GM19397 (cell line): ENCODE data around the gene NRDC.
A peak's percentile ranks its signal among the peaks of the same experiment; 100 is the strongest.
"Not testable (repeated sequence)": the region's sequence is repeated elsewhere in the genome, so short reads cannot be mapped to it uniquely, and the experiment has no call there.

Experiments used
- ATAC-seq: cut with Tn5 transposase; IDR thresholded peaks from one replicate; pipeline ENCODE4 v1.9.1; 2021; ENCODE audit warnings: mild to moderate bottlenecking, moderate library complexity; ENCODE audit not compliant: unreplicated experiment

The NRDC gene

DNA sequence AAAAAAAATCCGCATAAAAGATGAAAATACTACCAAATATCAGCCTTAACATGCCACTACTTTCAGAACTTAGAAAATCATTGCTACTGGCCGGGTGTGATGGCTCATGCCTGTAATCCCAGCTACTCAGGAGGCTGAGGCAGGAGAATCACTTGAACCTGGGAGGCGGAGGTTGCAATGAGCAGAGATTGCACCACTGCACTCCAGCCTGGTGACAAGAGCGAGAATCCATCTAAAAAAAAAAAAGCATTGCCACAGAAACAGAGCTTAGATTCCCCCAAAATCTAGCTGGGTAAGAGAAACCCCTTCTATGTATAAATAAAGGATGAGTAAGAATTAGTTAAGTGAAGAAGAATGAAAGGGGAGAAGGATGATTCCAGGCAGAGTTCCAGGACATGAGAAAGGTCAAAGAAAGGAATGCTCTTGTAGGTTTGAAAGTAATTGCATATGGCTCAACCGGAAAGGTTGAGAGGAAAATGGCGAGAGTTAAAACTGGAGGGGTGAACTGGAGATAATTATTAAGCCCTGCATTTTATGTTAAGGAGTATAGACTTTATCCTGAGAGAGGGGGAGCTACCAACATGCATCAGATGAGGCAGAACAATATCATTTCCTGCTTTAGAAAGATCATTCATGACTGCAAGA is 19.7 kb upstream of the NRDC start:
- ATAC-seq: no peak

DNA sequence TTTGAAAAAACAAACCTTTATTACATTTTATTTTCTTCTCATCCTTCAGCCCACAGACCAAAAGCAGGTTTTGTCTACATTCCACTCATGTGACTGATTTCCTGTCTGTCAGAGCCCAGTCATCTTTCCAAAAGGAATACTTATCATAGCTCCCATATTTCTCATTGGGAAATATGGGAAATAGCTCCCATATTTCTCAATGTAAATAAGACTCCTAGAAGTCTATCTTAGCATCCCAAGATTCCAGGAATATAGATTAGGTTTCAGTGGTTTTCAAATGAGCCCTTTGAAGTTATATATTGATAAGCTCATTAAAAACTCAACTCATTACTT is 19.1 kb upstream of the NRDC start:
- no peak for ATAC-seq

DNA sequence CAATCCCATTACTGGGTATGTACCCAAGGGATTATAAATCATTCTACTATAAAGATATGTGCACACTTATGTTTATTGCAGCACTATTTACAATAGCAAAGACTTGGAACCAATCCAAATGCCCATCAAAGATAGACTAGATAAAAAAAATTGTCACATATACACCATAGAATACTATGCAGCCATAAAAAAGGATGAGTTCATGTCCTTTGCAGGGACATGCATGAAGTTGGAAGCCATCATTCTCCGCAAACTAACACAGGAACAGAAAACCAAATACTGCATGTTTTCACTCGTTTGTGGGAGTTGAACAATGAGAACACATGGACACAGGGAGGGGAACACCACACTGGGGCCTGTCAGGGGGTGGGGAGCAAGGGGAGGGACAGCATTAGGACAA is 16.2 kb upstream of the NRDC start:
- not testable (repeated sequence) for ATAC-seq

DNA sequence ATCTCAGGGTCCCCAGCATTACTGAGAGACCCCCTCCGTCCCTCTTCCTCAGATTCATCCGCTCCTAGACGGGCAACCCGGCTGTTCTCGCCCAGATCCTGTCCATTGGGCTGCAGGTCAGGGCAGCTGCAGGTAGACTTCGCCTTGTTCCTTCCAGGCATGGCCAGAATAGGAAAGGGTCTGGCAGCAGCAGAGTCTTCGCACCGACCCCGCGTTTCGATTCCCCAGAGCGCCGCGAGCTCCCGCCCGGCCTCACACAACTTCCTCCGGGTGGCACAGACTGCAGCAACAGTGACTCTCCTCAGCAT is 265 bp downstream of the NRDC start:
- ATAC-seq: peak; percentile 29

DNA sequence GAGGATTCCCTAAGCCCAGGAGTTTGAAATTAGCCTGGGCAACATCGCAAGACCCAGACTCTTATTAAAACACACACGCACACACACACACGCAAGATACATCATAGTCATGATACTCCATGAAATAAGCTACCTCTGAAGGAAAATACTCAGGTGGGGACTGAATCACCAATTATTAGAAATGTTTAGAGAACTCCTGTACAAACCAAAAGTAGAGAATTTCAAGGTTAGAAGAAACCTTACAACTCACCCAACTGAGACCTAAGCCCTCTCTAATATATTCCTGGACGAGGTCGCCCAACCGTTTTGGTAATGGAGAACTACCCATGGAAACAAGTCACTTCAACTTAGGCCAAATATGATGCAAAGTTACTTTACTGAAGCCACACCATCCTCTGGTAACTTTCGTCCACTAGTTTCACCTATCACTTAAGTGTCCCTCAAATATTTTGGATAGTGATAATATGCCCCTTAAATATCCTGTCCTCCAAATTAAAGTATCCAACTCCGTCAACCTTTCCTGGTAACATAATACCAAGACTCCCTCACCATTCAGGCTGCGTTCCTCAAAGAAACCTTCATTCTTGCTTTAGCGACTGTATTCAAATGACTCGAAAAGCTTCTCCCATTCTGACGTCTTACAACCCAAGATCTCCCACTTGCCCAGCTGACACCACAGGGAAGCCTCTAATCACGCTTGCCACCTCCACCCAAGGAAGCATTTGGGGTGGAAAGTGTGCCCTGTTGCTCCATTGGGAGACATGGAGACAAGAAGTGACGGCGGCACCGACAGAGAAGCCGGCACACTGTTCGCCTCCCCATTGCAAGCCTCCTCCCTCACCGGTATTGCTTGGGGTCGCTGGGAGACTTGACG is 856 bp downstream of the NRDC start:
- ATAC-seq: peak; percentile 1

DNA sequence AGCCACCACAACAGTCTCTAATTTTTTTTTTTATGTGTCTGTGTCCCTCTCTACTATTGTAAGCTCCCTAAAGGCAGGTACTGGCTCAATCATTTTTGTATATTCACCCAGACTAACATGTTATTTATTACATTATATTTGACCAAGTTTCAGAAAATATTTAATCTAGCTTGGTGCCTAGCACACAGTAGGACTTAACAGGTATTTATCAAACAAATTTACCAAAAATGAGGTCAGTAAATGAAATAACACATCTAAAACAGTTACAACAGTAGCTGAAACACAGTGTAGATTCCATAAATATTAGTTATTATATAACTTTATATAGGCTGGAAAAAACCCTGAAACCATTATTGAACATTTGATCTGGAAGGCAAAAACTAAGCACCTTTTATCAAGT is 2.7 kb downstream of the NRDC start:
- no peak for ATAC-seq

DNA sequence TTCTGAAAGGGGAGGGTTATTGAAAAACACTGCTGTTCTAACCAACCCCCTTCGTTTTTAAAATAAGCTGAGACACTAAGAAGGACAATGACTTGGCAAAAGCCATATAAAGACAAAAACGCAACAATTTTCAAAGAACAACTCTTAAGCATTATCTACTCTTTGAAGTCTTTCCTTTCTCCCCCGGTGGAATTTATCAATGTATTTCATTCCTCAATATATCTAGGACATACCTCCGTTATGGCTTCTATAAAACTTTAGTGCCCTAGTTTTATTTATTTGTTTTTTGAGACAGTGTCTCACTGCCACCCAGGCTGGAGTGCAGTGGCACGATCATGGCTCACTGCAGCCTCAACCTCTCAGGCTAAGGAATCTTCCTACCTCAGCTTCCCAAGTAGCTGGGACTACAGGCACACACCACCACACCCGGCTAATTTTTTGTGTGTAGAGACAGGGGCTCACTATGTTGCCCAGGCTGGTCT is 3.2 kb downstream of the NRDC start:
- ATAC-seq: no peak

DNA sequence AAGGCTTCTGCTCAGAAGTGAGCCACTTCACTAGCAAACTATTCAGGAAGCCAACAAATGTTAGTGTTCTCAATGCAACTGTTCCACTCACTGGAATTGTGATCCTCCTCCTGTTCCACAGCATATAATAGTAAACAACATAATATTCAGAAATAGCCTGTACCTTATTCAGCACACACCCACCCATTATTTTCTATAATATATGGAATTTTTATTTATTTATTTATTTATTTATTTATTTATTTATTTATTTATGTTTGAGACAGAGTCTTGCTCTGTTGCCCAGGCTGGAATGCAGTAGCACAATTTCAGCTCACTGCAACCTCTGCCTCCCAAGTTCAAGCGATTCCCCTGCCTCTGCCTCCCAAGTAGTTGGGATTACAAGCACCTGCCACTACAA is 5.3 kb downstream of the NRDC start:
- not testable (repeated sequence) for ATAC-seq

DNA sequence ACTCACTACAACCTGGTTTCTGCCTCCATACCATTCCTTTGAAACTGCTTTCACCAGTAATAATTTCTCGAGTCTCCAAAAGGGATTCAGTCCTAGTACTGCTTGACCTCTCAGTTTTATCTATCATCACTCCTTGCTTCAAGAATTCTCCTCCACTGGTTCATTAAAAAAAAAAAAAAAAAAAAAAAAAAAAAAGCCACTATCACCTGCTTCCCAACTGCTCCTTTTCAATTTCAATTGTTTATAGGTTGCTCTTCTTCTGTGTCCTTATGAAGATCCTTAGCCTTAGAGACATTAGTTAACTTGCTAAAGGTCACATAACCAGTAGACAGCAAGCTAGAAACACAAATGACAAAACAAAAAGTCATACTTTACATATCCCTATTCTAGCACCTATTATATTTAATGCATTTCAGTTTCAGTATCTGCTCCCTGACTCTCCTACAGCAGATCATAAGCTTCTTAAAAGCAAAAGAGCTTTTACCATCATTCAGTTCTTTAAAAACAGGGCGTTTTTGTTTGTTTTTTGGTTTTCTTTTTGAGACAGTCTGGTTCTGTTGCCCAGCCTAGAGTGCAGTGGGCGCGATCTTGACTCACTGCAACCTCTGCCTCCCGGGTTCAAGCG is 7.1 kb downstream of the NRDC start:
- no peak for ATAC-seq

DNA sequence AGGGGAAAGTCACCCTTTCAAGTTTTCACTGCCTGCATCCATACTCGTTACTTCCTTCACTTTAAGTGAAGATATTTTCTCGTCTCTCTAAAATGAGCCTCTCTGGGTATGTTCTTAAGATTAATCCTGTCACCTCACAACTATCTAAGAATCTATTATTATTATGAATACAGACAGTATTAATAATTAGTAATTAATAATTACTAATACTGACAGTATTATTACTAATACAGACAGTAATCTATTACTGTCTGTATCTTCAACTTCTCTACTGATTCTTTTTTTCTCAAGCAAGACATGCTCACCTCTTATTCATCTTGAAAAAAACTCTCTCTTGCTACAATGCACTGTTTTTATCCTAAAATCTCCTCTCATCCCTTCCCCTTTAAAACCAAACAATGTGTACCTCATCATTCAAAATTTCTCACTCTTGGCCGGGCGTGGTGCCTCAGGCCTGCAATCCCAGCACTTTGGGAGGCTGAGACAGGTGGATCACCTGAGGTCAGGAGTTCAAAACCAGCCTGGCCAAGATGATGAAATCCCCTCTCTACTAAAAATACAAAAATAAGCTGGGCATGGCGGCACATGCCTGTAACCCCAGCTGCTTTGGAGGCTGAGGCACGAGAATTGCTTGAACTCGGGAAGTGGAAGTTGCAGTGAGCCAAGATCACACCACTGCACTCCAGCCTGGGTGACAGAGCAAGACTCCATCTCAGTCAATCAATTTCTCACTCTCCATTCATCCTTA is 7.8 kb downstream of the NRDC start:
- no peak for ATAC-seq

DNA sequence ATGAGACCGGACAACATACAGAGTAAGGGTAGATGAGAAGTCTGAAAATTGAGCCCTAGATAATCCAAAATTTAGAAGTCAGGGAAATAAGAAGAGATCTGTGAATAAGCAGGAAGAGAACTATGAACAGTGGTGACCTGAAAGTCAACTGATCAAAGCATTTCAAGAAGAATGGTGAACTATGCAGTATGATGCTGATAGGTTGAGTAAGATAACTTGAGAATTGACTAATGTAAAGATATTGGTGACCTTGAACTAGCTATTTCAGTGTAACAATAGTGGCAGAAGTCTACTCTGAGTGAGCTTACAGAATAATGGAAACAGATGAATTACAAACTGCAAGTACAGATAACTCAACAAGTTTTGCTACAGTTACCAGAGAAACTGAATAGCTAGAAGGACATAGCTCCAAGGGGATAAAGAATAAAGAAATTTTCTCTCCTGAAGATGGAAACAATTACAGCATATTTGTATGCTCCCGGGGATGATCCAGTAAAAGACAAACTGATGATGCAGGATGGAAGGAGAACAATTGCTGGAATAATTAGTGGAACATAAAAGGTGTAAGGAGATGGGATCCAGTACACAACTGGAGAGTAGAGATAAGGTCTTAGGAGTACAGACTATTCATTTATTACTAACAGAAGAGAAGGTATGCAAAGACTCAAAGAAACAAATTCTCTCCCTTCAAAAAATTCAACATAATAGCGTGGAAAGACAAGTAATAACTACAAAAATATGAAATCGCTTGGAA is 10.9 kb downstream of the NRDC start:
- no peak for ATAC-seq

DNA sequence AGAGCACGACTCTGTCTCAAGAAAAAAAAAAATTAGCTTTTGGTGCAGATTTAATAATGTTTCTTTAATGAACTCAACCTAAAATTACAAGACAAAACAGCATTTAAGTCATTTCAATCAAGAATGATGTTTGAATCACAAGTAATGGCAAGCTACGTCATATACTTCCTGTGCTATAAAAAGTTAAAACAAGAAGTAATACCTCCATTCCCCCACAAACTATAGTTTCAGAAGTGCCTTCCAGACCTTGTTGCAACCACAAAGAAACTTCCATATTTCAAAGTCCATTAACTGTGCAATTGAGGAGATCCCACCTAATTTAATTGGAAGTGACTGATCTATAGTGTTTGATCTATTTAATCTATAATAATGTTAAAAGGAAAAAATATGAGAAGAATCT is 15.1 kb downstream of the NRDC start:
- no peak for ATAC-seq

DNA sequence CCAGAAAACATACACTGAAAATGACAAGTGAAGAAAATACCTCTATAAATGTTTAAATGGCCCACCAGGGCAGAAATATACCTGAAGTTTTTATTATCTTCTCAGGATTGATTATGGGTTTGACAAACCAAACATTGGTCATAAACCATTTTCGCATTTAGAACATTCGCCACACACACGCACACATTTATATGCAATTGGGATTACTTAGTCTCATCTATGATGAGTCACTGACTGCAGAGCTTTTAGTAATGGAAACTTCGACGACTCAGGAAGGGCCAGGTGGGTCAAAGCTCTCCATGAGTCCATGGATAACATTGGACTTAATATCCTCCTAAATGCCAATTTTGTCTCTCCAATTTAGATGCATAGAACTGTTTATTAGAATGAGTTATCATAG is 16.9 kb downstream of the NRDC start:
- no peak for ATAC-seq

DNA sequence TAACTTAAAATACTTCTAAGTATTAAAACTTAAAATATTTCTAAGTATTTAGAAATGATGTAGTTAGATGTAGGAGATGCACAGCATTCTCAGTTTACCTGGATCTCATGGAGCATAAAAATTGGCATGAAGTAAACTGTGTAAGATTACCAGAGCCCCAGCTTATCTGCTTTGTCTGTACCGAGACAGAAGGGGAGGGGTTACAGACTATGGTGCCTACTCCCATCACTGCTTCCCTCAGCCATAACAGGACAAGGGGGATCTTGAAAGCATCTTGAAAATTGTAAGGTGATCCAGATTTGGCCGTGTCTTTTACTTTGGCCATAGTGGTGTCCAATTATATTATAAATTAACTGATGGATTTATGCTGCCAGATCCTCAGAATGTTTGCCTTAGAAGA is 18.8 kb downstream of the NRDC start:
- no peak for ATAC-seq

DNA sequence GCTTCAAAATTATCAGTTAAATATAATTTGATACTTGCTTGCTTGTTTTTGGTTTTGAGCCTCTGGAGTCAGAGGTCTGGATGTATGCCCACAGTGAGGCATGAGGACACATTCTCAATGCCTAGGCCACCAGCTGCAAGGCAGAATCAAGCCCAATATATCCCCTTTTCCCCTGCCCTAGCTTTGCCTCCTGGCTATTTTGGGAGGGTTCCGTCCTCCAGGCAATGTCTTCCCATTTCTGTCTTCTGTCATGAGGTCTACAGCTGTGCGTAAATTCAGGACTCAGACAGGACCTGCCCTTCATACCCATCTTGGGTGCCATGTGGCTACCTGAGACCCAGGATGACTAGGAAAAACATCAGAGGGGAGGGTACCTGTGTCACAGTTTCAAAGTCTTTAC is 19.2 kb downstream of the NRDC start:
- no peak for ATAC-seq

DNA sequence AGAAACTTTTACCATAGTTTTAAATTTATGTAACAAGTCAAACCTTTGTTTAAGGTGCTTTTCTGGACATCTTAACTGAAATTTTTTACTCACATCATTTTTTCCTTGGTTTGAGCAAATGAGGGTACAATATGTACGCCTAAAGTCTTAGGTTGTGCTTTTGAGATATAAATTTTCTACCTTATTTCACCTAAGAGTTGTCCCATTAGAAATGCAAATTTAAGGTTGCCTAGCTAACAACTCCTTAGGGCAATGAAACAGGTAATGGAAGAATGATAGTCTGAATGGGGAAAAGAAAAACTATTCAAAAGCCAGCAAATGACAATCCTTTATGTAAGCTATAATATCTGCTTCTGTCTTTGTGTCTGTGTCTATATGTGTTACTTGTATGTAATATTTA is 19.6 kb downstream of the NRDC start:
- ATAC-seq: no peak

DNA sequence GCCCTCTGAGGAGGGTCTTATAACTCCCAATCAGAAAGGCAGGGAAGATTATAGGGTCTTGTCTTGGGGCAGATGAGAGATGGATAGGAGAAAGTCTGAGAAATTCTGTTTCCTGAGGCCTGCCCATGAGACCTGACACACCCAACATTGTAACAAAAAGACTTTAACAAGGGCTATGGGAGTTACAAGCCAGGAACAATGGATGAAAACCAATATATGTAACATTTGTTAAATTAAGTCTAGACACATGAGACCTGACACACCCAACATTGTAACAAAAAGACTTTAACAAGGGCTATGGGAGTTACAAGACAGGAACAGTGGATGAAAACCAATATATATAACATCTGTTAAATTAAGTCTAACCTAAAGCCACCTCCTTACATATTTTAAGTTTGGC is 21.8 kb downstream of the NRDC start:
- ATAC-seq: no peak

DNA sequence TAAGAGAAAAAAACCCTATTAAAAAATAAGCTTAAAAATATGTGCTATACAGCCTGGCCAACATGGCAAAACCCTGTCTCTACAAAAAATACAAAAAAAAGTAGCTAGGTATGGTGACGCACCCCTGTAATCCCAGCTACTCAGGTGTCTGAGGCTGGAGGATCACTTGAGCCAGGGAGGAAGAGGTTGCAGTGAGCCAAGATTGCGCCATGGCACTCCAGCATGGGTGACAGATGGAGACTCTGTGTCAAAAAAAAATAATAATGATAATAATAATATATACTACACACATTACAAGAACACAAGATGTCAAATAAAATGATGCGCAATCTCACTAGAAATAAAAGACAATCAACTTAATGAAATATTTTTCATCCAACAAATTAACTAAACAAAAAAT is 22.9 kb downstream of the NRDC start:
- ATAC-seq: no peak

DNA sequence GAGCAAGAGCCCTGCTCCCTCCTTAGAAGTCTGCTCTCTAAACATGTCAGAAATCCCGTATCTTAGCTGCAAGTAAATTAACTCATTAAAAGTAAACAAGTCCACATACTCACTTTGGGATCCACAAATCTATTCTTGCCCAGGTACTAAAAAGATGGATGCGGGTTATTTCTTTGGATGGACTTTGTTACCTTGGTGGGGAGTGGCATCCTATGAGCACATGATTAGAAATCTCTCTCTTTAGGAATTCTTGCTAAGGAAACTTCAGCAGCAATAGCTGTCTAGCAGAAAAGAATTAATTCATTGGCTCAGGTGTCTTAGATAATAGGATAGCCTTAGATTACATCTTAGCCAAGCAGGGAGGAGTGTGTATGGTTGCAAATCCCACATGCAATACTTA is 25.2 kb downstream of the NRDC start:
- no peak for ATAC-seq

DNA sequence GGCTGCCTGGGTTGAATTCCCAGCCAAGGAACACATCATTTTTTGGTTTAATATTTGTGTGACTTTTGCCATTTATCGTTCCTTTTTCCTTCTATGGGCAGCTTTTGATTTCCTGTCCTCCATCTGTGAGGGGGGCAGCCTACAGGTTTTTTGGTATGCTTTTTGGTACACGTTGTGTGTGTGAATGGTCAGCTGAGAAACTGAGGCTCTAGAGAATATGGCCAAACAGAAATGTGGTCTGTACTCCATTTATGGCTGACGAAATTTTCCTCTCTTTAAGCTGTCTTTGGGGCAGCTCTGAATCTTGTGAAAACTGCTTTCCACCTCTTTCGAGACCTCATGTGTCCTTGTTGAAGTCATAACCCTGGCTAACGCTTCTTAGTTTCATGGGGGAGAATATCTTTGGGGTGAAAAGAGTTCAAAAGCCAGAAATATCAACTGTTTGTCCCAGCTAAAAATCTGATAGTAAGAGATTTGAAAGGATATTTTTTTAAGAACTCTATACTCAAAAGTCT is 26.6 kb downstream of the NRDC start:
- no peak for ATAC-seq
